Right atrium auricular region (tissue), 2 donors: ENCODE data around the gene MAN1C1. TPM values are rescaled to one million over a fixed set of nuclear protein-coding genes. Genes with fewer than 3 reads are reported as not detected.

Source experiments
- DNase-seq: peaks from one replicate; pipeline ENCODE4 v3.0.0-alpha.2; 2019; ENCODE audit warnings: low spot score
- H3K27ac ChIP-seq, 2 donors: fragments of 200-600 bp; sonication (generic); 1 replicate in 1 of 2; 2 replicates in 1 of 2; pipeline ENCODE4 v1.5.1; 2016 to 2019
- H3K27me3 ChIP-seq, 2 donors: fragments of 200-600 bp; sonication (generic); one replicate each; pipeline versions ENCODE4 v1.5.1 to v1.6.0; 2017 to 2019
- H3K36me3 ChIP-seq: fragments of 200-600 bp; sonication (generic); one replicate; pipeline ENCODE4 v1.5.1; 2016
- H3K4me1 ChIP-seq, 2 donors: fragments of 200-600 bp; sonication (generic); one replicate each; pipeline versions ENCODE4 v1.5.1 to v1.6.0; 2017 to 2019
- H3K4me3 ChIP-seq, 2 donors: fragments of 200-600 bp; sonication (generic); 1 replicate in 1 of 2; 2 replicates in 1 of 2; pipeline ENCODE4 v1.5.1; 2017 to 2019; ENCODE audit warnings: mild to moderate bottlenecking in 1 of 2, moderate library complexity in 1 of 2
- H3K9me3 ChIP-seq, 2 donors: fragments of 200-600 bp; sonication (generic); one replicate each; pipeline ENCODE4 v1.5.1; 2019
- total RNA-seq, 2 donors: library from RNA; depleted of rRNA; stranded (reverse); fragments of >200 nt; gene quantifications; one replicate each; pipeline ENCODE4 v1.1.0, GENCODE V29; 2016
- TF ChIP-seq, protein P1 (sequence below), 2 donors: fragments of 200-600 bp; sonication (generic); IDR thresholded peaks; one replicate each; pipeline ENCODE4 v1.5.1; 2019; ENCODE audit warnings: antibody characterized with exemption in 2 of 2

Gene MAN1C1
- total RNA-seq, 2 donors from 2014 or later: 9.4 to 13.6 TPM

DNA sequence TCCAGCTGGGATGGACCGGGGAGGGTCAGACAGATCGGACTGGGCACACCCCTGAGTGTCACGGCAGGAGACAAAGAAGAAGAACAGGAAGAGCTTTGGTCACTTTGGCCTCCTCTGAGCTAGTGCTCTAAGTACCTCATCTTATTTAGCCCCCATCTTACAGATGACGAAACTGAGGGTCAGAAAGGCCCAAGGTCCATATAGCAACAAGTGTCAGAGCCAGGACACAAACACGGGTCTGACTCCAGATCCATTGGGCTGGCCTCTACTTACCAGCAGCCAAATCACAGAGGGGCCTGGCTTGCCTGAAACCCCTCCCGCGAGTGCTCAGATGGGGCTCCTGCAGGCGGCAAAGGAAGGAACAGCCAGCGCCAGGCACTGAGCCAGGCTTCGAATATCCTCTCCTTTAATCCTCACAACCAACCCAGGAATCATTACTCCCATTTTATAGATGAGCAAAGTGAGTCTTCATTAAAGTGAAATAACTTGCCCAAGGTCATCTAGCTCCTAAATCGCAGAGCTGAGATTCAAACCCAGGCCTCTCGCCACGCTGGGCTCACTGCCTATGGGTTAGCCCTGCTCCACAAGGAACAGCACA is 157.7 kb downstream of the MAN1C1 start:
- no peaks in the 10 kb centered on the region for H3K9me3 ChIP-seq
- no peak overlapping the region for H3K4me3 ChIP-seq
- no peak for DNase-seq
- no peak overlapping the region for H3K27ac ChIP-seq
- H3K4me1 ChIP-seq: peaks cover 0 to 26% of the 10 kb centered on the region in 2 donors
- TF ChIP-seq, protein P1, sequence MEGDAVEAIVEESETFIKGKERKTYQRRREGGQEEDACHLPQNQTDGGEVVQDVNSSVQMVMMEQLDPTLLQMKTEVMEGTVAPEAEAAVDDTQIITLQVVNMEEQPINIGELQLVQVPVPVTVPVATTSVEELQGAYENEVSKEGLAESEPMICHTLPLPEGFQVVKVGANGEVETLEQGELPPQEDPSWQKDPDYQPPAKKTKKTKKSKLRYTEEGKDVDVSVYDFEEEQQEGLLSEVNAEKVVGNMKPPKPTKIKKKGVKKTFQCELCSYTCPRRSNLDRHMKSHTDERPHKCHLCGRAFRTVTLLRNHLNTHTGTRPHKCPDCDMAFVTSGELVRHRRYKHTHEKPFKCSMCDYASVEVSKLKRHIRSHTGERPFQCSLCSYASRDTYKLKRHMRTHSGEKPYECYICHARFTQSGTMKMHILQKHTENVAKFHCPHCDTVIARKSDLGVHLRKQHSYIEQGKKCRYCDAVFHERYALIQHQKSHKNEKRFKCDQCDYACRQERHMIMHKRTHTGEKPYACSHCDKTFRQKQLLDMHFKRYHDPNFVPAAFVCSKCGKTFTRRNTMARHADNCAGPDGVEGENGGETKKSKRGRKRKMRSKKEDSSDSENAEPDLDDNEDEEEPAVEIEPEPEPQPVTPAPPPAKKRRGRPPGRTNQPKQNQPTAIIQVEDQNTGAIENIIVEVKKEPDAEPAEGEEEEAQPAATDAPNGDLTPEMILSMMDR (IDR thresholded peaks at IDR 0.05): no peak
- H3K27me3 ChIP-seq: no peaks in the 10 kb centered on the region
- no peaks in the 10 kb centered on the region for H3K36me3 ChIP-seq

DNA sequence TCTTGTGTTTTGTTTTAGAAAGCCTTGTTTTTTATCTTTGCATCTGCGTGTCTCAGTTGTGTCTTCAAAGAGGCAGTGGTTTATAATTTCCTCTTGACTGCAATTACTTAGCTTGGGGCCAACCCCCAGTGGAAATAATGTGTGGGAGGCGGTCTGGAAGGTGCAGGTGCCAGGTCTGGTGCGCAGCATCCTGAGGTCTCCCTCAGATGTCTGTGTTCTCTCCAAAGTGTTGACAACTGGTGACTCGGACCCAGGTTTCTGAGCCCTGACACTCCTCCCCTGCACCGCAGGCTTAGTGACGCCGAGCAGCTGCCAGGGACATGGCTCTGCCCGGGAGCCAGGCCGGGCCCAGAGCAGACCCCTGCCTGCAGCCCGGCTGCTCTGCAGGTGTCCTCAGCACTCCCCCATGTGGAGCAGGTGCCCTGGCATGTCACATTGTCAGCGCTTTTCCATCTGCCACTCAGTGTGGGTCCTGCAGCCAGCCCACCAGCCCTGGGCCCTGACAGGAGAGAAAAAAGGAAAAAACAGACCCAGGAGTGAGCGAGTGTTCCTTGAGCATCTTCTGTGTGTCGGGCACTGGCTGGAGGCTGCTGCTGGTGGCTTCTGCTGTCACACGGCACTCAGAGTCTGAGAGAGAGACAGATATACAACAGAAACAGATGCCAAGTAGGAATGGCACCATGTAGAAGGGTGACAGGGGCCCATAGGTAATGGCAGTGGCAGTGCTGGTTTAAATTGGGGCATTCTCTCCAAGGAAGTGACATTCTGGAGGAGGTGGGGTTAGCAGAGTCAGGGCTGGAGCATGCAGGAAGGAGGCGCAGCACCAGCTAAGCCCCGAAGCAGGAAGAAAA is 158.6 kb downstream of the MAN1C1 start:
- H3K4me3 ChIP-seq: no peak overlapping the region
- no peak for DNase-seq
- peaks cover 0 to 19% of the 10 kb centered on the region in 2 donors for H3K4me1 ChIP-seq
- TF ChIP-seq, protein P1 (IDR thresholded peaks at IDR 0.05): no peak
- H3K27me3 ChIP-seq: no peaks in the 10 kb centered on the region
- no peak overlapping the region for H3K27ac ChIP-seq
- no peaks in the 10 kb centered on the region for H3K36me3 ChIP-seq
- H3K9me3 ChIP-seq: no peaks in the 10 kb centered on the region

DNA sequence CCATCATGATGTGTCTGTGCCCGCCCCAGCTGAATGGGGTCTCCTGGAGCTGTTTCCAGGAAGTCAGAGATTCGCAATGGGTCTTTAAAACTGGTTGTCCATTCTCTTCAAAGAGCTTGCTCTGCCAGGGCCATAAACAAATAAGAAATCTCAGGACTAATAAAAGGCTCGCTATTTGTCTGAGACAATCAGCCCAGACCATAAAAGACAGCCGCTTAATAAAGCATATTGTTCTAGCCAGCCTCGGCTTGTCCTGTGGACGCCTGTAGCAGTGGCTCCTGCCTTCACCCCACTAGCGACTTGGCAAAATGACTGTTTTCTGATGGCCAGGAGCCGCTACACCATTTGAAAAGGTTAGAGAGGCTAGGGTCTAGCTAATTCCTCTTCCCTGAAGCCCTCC is 162.8 kb downstream of the MAN1C1 start:
- no peak for DNase-seq
- no peak overlapping the region for H3K4me3 ChIP-seq
- no peaks in the 10 kb centered on the region for H3K36me3 ChIP-seq
- H3K9me3 ChIP-seq: no peaks in the 10 kb centered on the region
- peaks cover 0 to 9% of the 10 kb centered on the region in 2 donors for H3K4me1 ChIP-seq
- no peaks in the 10 kb centered on the region for H3K27me3 ChIP-seq
- H3K27ac ChIP-seq: no peak overlapping the region
- TF ChIP-seq, protein P1 (IDR thresholded peaks at IDR 0.05): no peak

DNA sequence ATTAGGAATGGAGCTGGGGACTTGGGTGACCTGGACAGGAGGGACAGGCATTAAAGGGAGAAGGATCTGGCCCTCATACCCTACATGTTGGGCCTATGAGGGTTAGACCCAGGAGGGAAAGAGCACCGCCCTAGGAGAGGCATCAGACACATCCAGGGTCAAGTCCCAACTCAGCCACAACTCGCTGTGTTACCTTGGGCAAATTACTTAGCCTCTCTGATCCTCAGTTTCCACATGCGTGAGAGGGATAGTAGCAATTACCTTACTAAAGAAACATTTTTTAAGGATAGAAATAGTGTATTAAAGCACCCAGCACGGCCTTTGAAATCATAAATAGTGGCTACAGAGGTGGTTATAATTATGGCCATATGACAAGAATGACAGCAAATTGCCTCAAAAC is 163.3 kb downstream of the MAN1C1 start:
- Histone ChIP-seq H3K4me3 (no peak overlapping the region), H3K27me3 (no peaks in the 10 kb centered on the region), H3K9me3 (no peaks in the 10 kb centered on the region), H3K27ac (no peak overlapping the region), H3K4me1 (peaks cover 0 to 12% of the 10 kb centered on the region in 2 donors), H3K36me3 (no peaks in the 10 kb centered on the region)
- DNase-seq: no peak
- TF ChIP-seq, protein P1 (IDR thresholded peaks at IDR 0.05): no peak

DNA sequence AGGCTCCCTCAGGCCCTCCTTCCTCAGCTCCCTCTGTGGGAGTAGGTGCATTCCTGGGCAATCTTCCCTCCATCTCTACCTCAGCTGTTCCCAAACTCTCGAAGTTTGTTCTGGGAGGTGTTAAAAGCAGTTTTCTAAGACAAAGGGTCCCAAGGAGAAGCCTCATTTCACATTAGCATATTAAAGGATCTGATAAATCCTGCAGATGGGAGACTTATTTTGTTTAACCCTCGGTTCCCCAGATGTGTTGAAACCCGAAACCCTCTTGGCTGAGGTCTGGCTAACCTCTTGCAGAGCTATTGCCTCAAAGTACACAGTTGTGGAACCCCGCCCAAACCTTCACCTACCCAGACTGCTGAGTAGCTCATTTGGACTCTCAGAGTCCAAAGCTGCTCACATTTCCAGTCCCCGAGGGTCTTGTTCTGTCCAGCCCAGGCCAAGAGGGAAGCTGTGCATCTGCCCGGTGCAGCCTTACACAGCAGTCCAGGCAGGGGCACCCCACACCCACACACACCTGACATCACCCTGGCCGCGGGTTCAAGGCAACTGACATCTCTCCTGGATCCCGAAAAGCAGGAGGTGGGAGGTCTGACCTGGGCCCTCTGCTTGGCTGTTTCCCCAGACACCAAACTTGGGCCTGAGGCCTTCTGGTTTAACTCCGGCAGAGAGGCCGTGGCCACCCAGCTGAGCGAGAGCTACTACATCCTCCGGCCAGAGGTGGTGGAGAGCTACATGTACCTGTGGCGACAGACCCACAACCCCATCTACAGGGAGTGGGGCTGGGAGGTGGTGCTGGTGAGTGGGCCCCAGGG is 163.9 kb downstream of the MAN1C1 start:
- no peak for DNase-seq
- Histone ChIP-seq H3K4me1 (peaks cover 0 to 19% of the 10 kb centered on the region in 2 donors), H3K9me3 (no peaks in the 10 kb centered on the region), H3K4me3 (no peak overlapping the region), H3K36me3 (no peaks in the 10 kb centered on the region), H3K27ac (no peak overlapping the region), H3K27me3 (no peaks in the 10 kb centered on the region)
- TF ChIP-seq, protein P1 (IDR thresholded peaks at IDR 0.05): no peak
